ENCODE data around the gene ZMYM4. TPM values are rescaled to one million over a fixed set of nuclear protein-coding genes. Genes with fewer than 3 reads are reported as not detected.
"Not testable (repeated sequence)": the region's sequence is repeated elsewhere in the genome, so short reads cannot be mapped to it uniquely, and the experiment has no call there.

Gene ZMYM4
- 14.9 TPM for total RNA-seq

DNA sequence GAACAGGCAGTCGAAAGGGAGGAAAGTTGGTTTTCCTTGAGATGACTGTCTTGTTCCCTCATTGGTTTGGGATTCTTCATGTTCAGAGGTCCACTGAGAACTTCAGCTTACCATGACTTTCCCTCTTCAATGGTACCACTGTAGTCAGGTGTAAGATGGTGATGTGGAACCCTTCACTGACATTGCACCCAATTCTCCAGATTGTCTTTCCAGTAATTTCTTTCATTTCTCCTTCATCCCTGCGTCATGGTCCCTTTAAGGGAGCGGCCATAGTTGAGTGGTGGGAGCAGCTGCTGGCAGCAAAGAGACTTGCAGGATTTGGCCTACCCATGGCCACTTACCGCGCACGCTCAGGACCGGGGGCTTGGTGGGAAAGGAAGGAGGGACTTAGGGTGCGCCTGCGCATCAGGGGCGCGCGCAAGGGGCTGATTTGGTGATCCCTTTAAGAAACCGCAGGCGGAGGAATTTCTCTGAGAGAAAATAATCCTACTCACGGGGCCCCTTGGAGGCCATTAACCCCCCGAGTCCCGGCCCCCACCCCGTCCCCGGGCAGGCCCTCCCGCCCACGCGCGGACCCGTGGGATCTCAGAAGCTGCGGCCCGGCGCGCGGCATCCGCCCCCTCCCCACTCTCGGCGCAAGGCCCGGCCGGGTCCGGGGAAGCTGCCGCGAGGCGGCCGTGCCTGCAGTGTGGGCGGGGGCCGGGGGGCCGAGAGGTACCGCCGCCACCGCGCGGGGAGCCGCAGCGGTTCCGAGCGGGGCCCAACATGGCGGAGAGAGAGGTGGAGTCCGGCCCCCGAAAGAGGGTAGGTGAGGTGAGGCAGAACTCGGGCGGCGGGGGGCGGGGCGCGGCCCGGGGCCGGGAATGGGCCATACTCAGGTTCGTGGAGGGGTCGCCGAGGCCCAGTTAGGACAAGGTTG, at the start of gene ZMYM4:
Gene ZMYM4 (plus strand): TSS at position 428 of the 919 bp plus-strand sequence. CDS start 338 bp downstream, at position 766.
- DNase-seq (ENCODE audit: low spot score) (peak; percentile 91), ATAC-seq (peak; percentile 95)

DNA sequence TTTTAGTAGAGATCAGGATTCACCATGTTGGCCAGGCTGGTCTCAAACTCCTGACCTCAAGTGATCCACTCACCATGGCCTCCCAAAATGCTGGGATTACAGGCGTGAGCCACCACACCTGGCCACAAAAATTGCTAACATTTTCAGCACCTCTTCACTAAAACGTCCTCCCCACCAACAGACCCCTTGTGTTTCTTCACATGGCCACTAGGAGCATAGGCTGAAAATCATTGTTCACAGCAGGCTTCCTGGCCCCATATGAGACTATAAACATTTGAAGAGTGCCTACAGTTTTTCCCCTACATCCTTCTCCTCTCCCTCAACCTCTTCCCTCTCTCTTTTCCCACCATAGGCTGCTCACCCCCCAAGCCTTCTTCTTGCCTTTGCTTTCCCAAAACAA, 47.5 kb upstream of the ZMYM4 start:
- DNase-seq (ENCODE audit: low spot score), result no peak
- peak; percentile 19 for ATAC-seq

DNA sequence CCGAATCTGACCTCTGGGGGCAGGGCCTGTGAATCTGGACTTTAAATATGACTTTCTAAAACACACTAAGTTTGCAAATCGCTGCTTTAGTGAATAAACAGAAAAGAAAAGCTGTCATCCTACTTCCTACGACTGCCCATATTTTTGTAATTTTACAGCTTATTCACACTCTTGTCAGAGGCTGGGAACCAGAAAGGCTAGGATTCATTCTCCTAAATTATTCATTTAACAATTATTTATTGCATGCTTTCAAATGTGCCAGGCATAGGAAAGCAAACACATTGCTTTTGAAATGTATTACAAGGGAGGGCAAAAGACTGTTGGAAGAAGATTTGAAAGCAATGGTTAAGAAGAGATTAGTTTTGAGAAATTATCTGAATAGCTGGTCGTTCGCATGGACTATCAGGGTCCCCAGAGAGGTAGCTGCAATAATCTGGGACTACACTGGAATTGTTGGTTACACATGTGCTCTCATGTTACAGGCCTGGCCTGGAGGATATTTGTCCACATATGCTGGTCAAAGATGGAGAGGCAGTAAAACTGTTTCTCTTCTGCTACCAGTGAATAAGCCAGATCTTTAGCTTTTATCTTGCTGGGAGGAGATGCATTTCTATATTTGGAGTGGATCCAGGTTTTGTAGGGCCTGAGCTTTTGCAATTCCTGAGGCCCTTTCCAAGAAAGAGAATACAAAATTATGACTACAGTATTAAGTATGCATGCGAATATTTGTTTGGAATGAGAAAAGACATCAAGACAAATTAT, 46.0 kb upstream of the ZMYM4 start:
- DNase-seq (ENCODE audit: low spot score) (no peak), ATAC-seq (no peak)

DNA sequence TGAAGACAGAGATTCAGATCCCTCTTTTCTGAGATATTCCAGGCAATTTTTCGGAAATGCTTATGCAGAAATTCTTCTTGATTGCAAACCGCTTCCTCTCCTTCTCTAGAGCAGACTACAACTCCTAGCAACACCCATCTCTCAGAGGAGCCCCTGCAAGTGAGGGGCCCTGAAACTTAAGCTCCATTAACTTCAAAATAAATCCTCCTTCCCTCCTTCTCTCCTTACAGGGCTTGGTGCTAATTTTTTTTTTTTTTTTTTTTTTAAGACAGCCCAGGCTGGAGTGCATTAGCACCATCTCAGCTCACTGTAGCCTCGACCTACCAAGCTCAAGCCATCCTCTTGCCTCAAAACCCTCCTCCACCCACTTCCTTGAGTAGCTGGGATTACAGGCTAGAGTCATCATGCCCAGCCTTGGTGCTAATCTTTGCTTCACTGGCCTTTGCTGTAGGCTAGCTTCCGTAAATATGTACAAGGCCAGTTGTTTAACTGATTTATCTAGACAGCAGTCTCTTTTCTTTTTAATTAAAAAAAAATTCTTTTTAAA, 45.4 kb upstream of the ZMYM4 start:
- DNase-seq (ENCODE audit: low spot score), result no peak
- ATAC-seq, result no peak

DNA sequence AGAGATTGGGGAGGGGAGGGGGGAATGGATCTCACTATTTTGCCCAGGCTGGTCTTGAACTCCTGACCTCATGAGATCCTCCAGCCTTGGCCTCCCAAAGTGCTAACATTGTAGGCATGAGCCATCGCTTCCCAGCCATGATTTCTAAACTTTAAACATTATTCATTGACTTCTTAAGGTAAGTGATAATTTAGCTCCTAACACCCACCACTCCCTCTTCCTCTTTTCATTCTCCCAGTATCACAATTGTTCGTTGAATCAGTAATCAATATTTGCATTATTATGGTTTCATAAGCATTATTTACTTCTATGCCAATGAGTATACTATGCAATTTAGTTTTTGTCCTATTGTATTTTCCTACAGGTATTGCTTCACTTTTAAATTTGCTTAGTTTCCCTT, 42.0 kb upstream of the ZMYM4 start:
- no peak for ATAC-seq
- DNase-seq (ENCODE audit: low spot score), result no peak

DNA sequence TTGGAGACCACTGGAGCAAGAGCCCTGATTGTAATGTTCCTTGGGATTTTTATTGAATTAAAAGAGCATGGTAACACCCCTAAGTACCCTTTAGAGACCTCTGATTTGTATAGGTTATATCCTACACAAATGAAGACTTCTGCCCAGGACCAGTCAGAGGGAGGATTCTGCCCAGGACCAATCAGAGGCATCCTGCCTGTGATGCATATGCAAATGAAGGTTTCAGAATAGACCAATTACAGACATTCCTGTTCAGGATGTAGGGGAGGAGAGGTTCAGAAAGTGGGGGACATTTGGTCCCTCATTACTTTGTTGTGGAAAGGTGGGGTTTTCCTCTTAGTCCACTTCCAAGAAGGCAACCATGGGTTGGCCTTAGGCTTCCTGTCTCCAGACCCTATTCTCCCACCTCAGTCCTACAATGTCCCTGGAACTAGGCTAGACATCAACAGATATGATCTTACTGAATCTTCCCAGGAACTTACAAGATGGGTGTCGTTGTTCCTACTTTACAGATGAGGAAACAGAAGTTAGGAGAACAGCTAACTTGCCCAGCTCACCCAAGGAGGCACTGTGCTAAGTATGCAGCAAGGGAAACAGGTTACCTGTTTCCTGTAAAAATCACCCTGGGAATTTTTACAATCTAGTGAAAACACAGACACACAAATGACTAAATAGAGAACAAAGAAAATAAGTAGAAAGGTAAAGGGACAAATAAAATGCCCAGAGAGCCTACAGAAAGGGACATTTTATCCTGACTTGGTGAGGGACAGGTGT, 38.7 kb upstream of the ZMYM4 start:
- ATAC-seq (no peak), DNase-seq (ENCODE audit: low spot score) (no peak)

DNA sequence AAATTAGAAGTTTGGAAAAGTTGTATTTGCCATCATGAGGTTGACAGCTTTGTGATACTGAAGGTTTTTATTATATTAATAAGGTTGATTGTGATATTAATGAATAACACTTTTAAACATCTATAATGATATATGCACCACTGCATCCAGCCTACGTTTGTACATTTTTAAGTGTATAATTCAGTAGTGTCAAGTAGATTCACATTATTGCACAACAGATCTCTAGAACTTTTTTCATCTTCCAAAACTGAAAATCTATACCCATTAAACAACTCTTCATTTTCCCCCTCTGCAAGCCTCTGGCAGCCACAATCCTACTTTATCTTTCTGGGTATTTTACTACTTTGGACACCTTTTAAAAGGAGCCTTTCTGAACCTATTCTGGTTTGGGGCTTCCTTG, 37.2 kb upstream of the ZMYM4 start:
- ATAC-seq (no peak), DNase-seq (ENCODE audit: low spot score) (no peak)

DNA sequence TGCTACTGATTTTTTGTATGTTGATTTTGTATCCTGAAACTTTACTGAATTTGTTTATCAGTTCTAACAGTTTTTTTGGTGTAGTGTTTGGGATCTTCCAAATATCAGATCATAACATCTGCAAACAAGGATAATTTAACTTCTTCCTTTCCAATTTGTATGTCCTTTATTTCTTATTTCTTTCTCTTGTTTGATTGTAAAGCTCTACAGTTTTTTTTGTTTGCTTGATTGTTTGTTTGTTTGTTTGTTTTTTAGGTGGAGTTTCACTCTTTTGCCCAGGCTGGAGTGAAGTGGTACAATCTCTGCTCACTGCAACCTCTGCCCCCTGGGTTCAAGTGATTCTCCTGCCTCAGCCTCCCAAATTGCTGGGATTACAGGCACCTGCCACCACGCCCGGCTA, 31.7 kb upstream of the ZMYM4 start:
- not testable (repeated sequence) for ATAC-seq; DNase-seq (ENCODE audit: low spot score)

DNA sequence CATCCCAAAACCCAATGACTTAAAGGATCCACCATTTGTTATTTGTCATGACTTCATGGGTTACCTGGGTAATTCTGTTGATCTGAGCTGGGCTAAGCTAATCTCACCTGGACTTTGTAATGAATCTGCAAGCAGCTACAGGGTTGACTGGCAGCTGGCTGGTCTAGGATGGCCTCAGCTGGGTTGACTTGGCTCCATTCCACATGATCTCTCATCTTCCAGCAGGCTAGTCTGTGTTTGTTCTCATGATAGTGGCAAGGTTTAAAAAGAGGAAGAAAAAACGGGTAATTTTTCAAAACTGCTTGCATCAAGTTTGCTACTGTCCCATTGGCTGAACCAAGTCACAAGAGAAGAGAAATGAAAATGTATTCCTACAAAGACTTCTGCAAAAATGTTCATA, 24.8 kb upstream of the ZMYM4 start:
- DNase-seq (ENCODE audit: low spot score) (peak; percentile 82), ATAC-seq (peak; percentile 99)

DNA sequence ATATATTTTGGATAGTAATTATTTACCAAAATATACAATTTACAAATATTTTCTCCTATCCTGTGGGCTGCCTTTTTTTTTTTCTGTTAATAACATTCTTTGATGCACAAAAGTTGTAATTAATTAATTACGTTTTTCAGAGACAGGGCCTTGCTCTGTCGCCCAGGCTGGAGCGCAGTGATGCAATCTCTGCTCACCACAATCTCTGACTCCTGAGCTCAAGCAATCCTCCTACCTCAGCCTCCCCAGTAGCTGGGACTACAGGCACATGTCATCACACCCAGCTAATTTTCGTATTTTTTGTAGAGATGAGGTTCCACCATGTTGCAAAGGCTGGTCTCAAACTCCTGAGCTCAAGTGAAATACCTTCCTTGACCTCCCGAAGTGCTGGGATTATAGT, 21.3 kb upstream of the ZMYM4 start:
- ATAC-seq (no peak), DNase-seq (ENCODE audit: low spot score) (no peak)

DNA sequence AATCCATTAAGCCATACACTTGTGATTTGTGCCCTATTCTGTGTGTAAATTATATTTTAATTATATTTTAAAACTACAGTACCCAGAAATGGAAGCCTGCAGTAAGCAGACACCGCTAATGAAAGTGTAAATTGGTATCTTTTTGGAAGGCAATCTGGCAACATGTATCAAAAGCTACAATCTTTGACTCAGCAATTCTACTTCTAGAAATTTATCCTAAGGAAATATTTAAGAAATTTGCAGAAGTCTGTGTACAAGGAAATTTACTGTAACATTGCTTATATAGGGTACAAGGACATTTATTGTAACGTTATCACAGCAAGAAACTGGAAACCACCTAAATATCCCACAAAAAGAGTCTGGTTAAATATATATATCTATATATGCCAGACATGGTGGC, 14.6 kb upstream of the ZMYM4 start:
- DNase-seq (ENCODE audit: low spot score) (no peak), ATAC-seq (no peak)

DNA sequence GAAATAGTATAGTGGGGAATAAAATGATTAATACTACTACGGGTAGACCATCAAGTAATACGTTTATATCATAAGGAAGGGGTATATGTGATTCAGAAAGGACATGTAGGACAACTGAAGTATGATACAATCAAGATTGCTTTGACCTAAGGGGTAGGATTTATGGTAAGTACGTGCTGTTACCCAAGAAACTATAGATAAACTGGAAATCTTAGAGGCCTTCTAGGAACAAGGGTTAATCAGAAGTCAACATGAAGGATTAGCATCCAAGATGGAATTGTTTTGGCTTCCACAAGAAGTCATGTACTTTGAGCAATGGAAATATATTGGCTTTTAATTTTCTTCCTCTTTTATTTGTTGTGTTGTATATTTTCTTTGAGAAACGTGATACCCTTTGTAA, 13.2 kb upstream of the ZMYM4 start:
- ATAC-seq (no peak), DNase-seq (ENCODE audit: low spot score) (no peak)

DNA sequence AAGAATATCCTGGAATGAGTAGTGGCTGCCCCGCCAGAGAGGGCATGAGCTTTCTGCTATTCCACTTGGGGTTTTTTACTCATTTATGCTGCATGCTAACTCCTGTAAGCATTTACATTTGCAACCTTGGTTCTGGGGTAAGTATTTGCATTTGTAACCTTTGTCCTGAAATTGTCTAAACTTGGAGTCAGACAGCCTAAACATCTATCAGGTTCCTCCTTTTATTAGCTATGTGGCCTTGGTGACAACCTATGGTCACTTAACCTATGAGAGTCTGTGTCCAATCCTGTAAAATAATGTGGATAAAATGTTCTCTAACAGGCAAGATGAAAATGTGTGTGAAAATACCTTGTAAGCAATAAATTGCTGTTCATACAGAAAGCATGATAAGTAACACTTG, 8.9 kb upstream of the ZMYM4 start:
- DNase-seq (ENCODE audit: low spot score) (no peak), ATAC-seq (no peak)

DNA sequence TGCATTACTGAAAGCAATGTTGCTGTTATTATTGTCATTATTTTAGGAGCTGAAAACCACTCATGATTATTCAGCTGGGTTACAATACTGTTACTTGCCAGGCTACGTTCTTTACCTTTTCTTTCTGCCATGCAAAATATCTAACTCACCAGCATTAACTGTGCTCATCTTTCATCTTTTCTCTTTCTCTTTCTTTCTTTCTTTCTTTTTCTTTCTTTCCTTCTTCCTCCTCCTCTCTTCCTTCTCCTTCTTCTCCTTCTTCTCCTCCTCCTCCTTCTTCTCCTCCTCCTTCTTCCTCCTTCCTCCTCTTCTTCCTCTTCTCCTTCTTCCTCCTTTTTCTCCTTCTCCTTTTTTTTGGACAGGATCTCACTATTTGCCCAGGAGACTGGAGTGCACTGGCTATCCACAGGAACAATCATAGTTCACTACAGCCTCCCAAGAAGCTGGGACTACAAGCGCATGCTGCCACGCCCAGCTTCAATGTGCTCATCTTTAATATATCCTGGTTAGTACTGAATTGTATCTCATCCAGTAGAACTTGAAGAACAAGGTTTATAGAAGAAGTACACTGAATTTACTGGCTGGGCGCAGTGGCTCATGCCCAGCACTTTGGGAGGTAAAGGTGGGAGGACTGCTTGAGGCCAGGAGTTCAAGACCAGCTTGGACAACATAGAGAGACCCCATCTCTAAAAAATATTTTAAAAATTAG, 6.9 kb upstream of the ZMYM4 start:
- DNase-seq (ENCODE audit: low spot score), result no peak
- no peak for ATAC-seq

DNA sequence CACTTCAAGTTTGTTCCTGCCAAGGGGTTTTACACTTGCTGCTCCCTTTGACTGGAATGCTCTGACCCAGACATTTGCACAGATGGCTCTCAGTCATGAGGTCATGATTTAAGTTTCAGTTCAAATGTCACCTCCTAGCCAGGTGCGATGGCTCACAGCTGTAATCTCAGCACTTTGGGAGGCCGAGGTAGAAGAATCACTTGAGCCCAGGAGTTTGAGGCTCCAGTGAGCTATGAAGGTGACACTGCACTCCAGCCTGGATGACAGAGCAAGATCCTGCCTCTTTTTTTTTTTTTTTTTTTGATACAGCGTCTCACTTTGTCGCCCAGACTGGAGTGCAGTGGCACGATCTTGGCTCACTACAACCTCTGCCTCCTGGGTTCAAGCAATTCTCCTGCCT, 4.5 kb upstream of the ZMYM4 start:
- DNase-seq (ENCODE audit: low spot score) (no peak), ATAC-seq (no peak)

DNA sequence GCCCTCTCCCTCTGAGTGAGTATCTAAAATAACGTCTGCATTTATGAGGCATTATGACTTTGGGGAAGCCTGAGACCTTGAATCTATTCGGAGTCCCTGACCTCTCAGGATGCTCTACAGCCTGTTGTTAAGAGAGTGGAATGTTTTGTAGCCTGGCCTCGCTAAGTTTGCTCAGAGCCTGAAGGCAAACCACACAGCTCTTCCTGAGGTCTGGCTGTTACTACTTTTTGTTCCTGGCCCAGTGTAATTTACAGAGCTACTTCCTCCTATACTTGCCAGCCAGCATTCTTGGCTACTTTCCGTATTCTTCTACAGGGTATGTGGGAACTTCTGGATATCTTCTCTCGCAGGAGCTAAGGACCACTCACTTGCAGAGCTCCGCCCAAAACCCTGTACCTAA, 3.6 kb upstream of the ZMYM4 start:
- DNase-seq (ENCODE audit: low spot score), result no peak
- no peak for ATAC-seq

DNA sequence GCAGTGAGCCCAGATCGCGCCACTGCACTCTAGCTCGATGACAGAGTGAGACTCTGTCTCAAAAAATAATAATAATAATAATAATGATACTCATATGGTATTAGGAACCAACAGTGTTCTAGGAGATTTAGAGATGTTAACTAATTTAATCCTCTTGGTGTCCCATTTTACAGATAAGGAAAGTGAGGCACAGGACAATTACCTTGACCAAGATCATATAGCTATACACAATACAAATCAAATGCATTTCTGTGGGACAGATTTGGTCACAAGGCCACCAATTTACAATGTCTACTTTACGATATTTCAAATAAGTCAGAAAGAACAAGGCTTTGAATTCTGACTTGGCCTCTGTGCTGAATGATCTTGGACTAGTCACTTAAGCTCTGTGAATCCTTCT, 2.2 kb upstream of the ZMYM4 start:
- DNase-seq (ENCODE audit: low spot score) (no peak), ATAC-seq (no peak)

DNA sequence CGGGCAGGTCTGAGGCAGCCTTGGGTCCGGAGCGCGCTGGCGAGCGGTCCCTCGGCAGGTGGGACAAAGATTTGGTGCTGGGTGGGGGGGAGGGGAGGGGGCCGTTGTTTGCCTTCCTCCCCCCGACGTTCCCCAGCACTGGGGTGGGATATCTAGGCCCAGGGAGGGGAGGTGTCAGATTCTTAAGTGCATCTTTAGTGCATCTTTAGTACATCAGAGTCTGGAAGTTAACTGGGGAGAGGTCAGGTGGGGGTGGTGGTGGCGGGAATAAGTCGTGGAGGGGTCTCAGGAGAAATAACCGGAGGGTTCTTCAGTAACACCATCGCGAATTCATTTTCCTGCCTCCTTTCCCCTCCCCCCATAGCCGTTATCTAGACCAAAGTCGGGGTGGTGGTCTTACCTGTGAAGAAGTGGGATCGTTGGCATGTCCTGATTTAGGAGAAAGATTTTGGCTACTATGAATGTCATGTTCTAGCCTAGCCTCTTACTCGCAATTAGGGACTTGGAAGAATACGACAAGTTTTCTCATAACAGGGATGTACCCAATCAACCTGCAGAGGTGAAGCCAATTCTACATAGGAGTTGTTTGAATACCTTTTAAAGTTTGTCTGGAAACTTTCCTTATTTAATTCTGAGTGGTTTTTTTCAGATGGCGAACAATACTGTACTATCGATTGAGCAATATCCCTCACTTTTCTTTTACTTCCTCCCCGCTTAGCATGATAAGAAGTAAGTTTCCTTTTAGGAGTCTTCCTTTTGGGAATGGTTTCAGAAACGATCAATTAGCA, 886 bp downstream of the ZMYM4 start:
- DNase-seq (ENCODE audit: low spot score) (no peak), ATAC-seq (no peak)

DNA sequence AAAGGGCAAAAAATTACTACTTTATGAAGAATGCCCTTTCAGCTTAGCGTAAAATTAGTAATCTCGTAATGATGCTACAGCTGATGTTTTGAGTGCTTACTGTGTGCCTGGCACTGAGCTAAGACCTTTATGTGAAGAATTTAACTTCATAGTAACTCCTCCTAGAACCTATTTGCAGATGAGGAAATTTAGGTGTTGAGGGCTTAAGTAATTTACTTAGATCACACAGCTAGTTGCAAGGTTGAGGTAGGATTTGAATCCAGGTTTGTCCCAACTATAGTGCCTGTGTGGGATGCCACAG, 1.4 kb downstream of the ZMYM4 start:
- DNase-seq (ENCODE audit: low spot score) (no peak), ATAC-seq (no peak)

DNA sequence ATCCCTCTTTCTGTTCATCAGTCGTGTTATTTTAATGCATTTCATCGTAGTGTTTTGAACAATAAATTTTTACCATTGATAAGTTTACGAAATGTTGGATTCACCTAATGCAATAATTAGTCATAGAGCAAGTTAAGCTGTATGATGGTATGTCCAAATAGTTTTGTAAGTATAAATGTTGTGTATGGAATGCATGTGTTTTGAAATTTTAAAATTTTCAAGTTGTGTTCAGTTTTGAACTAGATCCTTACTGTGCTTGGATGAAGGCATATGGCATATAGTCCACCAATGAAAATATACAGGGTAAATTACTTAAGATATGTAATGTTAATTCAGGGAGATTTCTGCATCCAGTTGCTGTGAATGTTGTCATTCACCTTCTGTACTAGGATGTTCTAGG, 2.3 kb downstream of the ZMYM4 start:
- ATAC-seq (no peak), DNase-seq (ENCODE audit: low spot score) (no peak)

All from left lobe of liver (tissue), 2 donors.